GM23338 (cell line): ENCODE results near the gene BMS1. TPM values are rescaled to one million over a fixed set of nuclear protein-coding genes. Genes with fewer than 3 reads are reported as not detected.

ENCODE experiments used
- ATAC-seq: fragments of 200-7000 bp; cut with Tn5 transposase; 3 replicates; pipeline ENCODE4 v1.9.1; 2020
- DNase-seq: peaks from one replicate; pipeline ENCODE4 v3.0.0-alpha.2; 2015; ENCODE audit warnings: low spot score
- H2AFZ ChIP-seq: fragments of 200-600 bp; sonication (generic); 2 replicates; pipeline ENCODE4 v1.8.0; 2016; ENCODE audit warnings: antibody characterized with exemption, mild to moderate bottlenecking, moderate library complexity
- H3F3A ChIP-seq: fragments of 200-600 bp; sonication (generic); replicated peaks from 2 replicates; pipeline ENCODE4 v1.8.0; 2017; ENCODE audit warnings: antibody characterized with exemption, mixed run types, low read depth
- H3K27ac ChIP-seq: fragments of 200-600 bp; sonication (generic); 2 replicates; pipeline ENCODE4 v1.6.1; 2016; ENCODE audit warnings: low read depth
- H3K27me3 ChIP-seq: fragments of 200-600 bp; sonication (generic); 2 replicates; pipeline ENCODE4 v1.8.0; 2016; ENCODE audit warnings: mild to moderate bottlenecking, mixed run types, moderate library complexity; ENCODE audit not compliant: insufficient read depth
- H3K36me3 ChIP-seq: fragments of 200-600 bp; sonication (generic); 2 replicates; pipeline ENCODE4 v1.8.0; 2016; ENCODE audit warnings: mild to moderate bottlenecking; ENCODE audit not compliant: insufficient read depth
- H3K4me1 ChIP-seq: fragments of 200-600 bp; sonication (generic); 2 replicates; pipeline ENCODE4 v1.8.0; 2016; ENCODE audit warnings: mild to moderate bottlenecking, moderate library complexity; ENCODE audit not compliant: insufficient read depth
- H3K4me2 ChIP-seq: fragments of 200-600 bp; sonication (generic); 2 replicates; pipeline ENCODE4 v1.7.1; 2017; ENCODE audit warnings: mixed run types
- H3K4me3 ChIP-seq: fragments of 200-600 bp; sonication (generic); 2 replicates; pipeline ENCODE4 v1.6.1; 2016; ENCODE audit warnings: mixed run types
- H3K79me2 ChIP-seq: fragments of 200-600 bp; sonication (generic); replicated peaks from 2 replicates; pipeline ENCODE4 v1.8.0; 2017; ENCODE audit warnings: mild to moderate bottlenecking; ENCODE audit not compliant: insufficient read depth
- H3K9me2 ChIP-seq: fragments of 200-600 bp; sonication (generic); 2 replicates; pipeline ENCODE4 v1.8.0; 2017; ENCODE audit not compliant: insufficient read depth
- H4K20me1 ChIP-seq: fragments of 200-600 bp; sonication (generic); replicated peaks from 2 replicates; pipeline ENCODE4 v1.8.0; 2017; ENCODE audit warnings: mild to moderate bottlenecking; ENCODE audit not compliant: insufficient read depth
- H3K27ac Mint-ChIP-seq: 2 replicates; pipeline ENCODE4 v1.8.0; 2020; ENCODE audit warnings: inconsistent platforms, mild to moderate bottlenecking, moderate library complexity, mixed read lengths
- H3K27me3 Mint-ChIP-seq: 3 replicates; pipeline ENCODE4 v1.8.0; 2022; ENCODE audit warnings: low read depth, mild to moderate bottlenecking, moderate library complexity, mixed read lengths, inconsistent platforms; ENCODE audit not compliant: insufficient read depth, poor library complexity
- H3K36me3 Mint-ChIP-seq: 3 replicates; pipeline ENCODE4 v1.8.0; 2021; ENCODE audit warnings: low read depth, mild to moderate bottlenecking, inconsistent platforms, moderate library complexity, mixed read lengths
- H3K4me1 Mint-ChIP-seq: 3 replicates; pipeline ENCODE4 v1.8.0; 2020; ENCODE audit warnings: mild to moderate bottlenecking, inconsistent platforms, mixed read lengths
- H3K4me3 Mint-ChIP-seq: 3 replicates; pipeline ENCODE4 v1.8.0; 2021; ENCODE audit warnings: moderate library complexity, mild to moderate bottlenecking, inconsistent platforms, mixed read lengths
- H3K9me3 Mint-ChIP-seq: 3 replicates; pipeline ENCODE4 v1.8.0; 2020; ENCODE audit warnings: moderate library complexity, mild to moderate bottlenecking, inconsistent platforms, mixed read lengths
- CREB1 ChIP-seq: fragments of 250-450 bp; sonication (Bioruptor Pico); IDR thresholded peaks from 2 replicates; pipeline ENCODE4 v1.5.0; 2020; ENCODE audit warnings: low read depth, mild to moderate bottlenecking, moderate library complexity
- CTCF ChIP-seq, 2 experiments: fragments of 200-600 bp in 1 of 2; sonication (generic) in 1 of 2; conservative IDR thresholded peaks; 2 replicates each; pipeline versions ENCODE4 v1.5.1 to v1.6.1; 2016 to 2017; ENCODE audit warnings: antibody characterized with exemption in 2 of 2, low read depth in 2 of 2, mild to moderate bottlenecking in 2 of 2, moderate library complexity in 1 of 2
- EZH2 ChIP-seq: fragments of 200-600 bp; sonication (generic); IDR thresholded peaks from one replicate; pipeline ENCODE4 v1.8.0; 2017; ENCODE audit warnings: antibody characterized with exemption, mild to moderate bottlenecking, low read depth; ENCODE audit not compliant: unreplicated experiment
- EZH2phosphoT487 ChIP-seq: fragments of 200-600 bp; sonication (generic); IDR thresholded peaks from one replicate; pipeline ENCODE4 v1.8.1; 2018; ENCODE audit warnings: antibody characterized with exemption; ENCODE audit not compliant: unreplicated experiment
- JUNB ChIP-seq: IDR thresholded peaks from one replicate; pipeline ENCODE4 v1.6.1; 2016; ENCODE audit warnings: antibody characterized with exemption; ENCODE audit not compliant: unreplicated experiment
- NANOG ChIP-seq: IDR thresholded peaks from 2 replicates; pipeline ENCODE4 v1.6.1; 2016; ENCODE audit warnings: antibody characterized with exemption, borderline replicate concordance
- POLR2AphosphoS5 ChIP-seq: IDR thresholded peaks from 2 replicates; pipeline ENCODE4 v1.6.1; 2016; ENCODE audit warnings: antibody characterized with exemption, low read depth
- REST ChIP-seq: IDR thresholded peaks from one replicate; pipeline ENCODE4 v1.6.1; 2018; ENCODE audit warnings: antibody characterized with exemption; ENCODE audit not compliant: unreplicated experiment
- STAT1 ChIP-seq: IDR thresholded peaks from one replicate; pipeline ENCODE4 v1.6.1; 2016; ENCODE audit warnings: antibody characterized with exemption; ENCODE audit not compliant: unreplicated experiment
- ZNF114 ChIP-seq: fragments of 250-450 bp; sonication (Bioruptor Pico); IDR thresholded peaks from 2 replicates; pipeline ENCODE4 v1.5.0; 2020; ENCODE audit warnings: mild to moderate bottlenecking, moderate library complexity
- ZNF331 ChIP-seq: fragments of 250-450 bp; sonication (Bioruptor Pico); IDR thresholded peaks from 2 replicates; pipeline ENCODE4 v1.5.0; 2020; ENCODE audit warnings: low read depth, mild to moderate bottlenecking, moderate library complexity
- ZNF462 ChIP-seq: fragments of 250-450 bp; sonication (Bioruptor Pico); IDR thresholded peaks from 2 replicates; pipeline ENCODE4 v1.5.0; 2020; ENCODE audit warnings: mild to moderate bottlenecking, moderate library complexity
- polyA plus RNA-seq: library from polyadenylated mRNA; unstranded; fragments of >200 nt; fragmentation: Nextera tagmentation; extraction: Ambion mirVana; gene quantifications from 2 replicates; pipeline ENCODE4 v1.2.1, GENCODE V29; 2016
- total RNA-seq: library from RNA; depleted of rRNA; stranded (reverse); fragments of >200 nt; shearing (Covaris generic); gene quantifications from 2 replicates; pipeline ENCODE4 v1.2.3, GENCODE V29; 2014
- TF ChIP-seq, protein P1 (sequence below): IDR thresholded peaks from 2 replicates; pipeline ENCODE4 v1.6.1; 2016; ENCODE audit warnings: antibody characterized with exemption

The BMS1 gene
- total and polyA plus RNA-seq, 2 experiments from 2014 or later, result 26.4 to 37.7 TPM

GRCh38 chr10:42868530-42868929, 85.9 kb downstream of the BMS1 start:
- no peak overlapping the region for H3K4me3 Mint-ChIP-seq
- peaks cover 20% of the 10 kb centered on the region for H3K27me3 Mint-ChIP-seq

More at GRCh38 chr10:42868530-42868929, 85.9 kb downstream of the BMS1 start:
- Histone ChIP-seq H3K9me2 (no peaks in the 10 kb centered on the region), H3K4me3 (no peak overlapping the region), H3K27ac (no peak overlapping the region), H3K79me2 (no peaks in the 10 kb centered on the region), H4K20me1 (no peaks in the 10 kb centered on the region), H3K4me1 (peaks cover 4% of the 10 kb centered on the region; the same call in 1 of the 2 replicates), H3K36me3 (no peaks in the 10 kb centered on the region), H2AFZ (no peak overlapping the region), H3F3A (no peaks in the 10 kb centered on the region), H3K4me2 (no peak overlapping the region), H3K27me3 (peaks cover 18% of the 10 kb centered on the region)
- ATAC-seq (no peak), DNase-seq (no peak)
- Mint-ChIP-seq H3K36me3 (no peaks in the 10 kb centered on the region; the same call in 2 of the 3 replicates), H3K9me3 (peaks cover 2% of the 10 kb centered on the region; the same call in 2 of the 3 replicates), H3K4me1 (peaks cover 19% of the 10 kb centered on the region), H3K27ac (no peak overlapping the region)
- TF ChIP-seq ZNF331 (CRISPR knock-in tag), result no peak
- no peak for TF ChIP-seq ZNF462 (CRISPR knock-in tag)
- TF ChIP-seq CREB1, result no peak
- TF ChIP-seq EZH2phosphoT487, result no peak
- TF ChIP-seq NANOG, result no peak
- no peak for TF ChIP-seq ZNF114 (CRISPR knock-in tag)
- no peak for TF ChIP-seq POLR2AphosphoS5
- no peak for TF ChIP-seq CTCF (conservative IDR thresholded peaks at IDR 0.05; ENCODE audit: low read depth in 2 of 2)
- no peak for TF ChIP-seq JUNB
- no peak for TF ChIP-seq REST
- no peak for TF ChIP-seq STAT1
- TF ChIP-seq EZH2, result no peak
- TF ChIP-seq, protein P1, sequence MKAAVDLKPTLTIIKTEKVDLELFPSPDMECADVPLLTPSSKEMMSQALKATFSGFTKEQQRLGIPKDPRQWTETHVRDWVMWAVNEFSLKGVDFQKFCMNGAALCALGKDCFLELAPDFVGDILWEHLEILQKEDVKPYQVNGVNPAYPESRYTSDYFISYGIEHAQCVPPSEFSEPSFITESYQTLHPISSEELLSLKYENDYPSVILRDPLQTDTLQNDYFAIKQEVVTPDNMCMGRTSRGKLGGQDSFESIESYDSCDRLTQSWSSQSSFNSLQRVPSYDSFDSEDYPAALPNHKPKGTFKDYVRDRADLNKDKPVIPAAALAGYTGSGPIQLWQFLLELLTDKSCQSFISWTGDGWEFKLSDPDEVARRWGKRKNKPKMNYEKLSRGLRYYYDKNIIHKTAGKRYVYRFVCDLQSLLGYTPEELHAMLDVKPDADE, result no peak
